GM12865 (cell line): ENCODE data around the gene GNRHR.

Experiments used
- DNase-seq: peaks from one replicate; pipeline ENCODE4 v3.0.0; 2010; ENCODE audit warnings: low read depth
- H3K4me3 ChIP-seq: 2 replicates; pipeline ENCODE4 v1.5.1; 2011; ENCODE audit warnings: mild to moderate bottlenecking, low read depth, low read length, control low read depth
- TF ChIP-seq, protein P1 (sequence below): IDR thresholded peaks from 2 replicates; pipeline ENCODE4 v1.5.1; 2011; ENCODE audit warnings: low read length, control low read depth, low read depth, inconsistent platforms; ENCODE audit not compliant: insufficient read depth; ENCODE audit errors: missing control alignments

Gene GNRHR, protein sequence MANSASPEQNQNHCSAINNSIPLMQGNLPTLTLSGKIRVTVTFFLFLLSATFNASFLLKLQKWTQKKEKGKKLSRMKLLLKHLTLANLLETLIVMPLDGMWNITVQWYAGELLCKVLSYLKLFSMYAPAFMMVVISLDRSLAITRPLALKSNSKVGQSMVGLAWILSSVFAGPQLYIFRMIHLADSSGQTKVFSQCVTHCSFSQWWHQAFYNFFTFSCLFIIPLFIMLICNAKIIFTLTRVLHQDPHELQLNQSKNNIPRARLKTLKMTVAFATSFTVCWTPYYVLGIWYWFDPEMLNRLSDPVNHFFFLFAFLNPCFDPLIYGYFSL

DNA sequence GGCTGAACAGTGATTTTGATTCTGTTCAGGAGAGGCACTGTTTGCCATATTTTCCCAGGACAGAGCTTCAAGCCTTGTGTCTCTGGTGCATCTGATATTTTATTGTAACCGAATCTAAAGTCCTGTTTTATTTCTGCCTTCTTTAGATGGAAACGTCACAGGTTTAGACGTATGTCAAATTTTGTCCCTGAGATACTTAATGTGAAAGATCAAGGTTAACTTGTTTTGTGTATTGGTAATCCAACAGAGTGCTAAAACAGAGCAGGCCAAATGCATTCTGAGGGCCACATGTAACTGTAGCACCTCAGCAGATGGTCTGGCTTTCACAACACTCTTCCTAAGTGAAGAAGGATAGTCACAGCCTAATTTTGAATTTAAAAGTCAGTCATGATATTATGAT is at the start of gene GNRHR:
GNRHR (minus strand) TSS at position 101 of the 400 bp plus-strand sequence; CDS start at position 48, 53 bp downstream.
- no peak within 1 kb of the TSS for H3K4me3 ChIP-seq
- TF ChIP-seq, protein P1, sequence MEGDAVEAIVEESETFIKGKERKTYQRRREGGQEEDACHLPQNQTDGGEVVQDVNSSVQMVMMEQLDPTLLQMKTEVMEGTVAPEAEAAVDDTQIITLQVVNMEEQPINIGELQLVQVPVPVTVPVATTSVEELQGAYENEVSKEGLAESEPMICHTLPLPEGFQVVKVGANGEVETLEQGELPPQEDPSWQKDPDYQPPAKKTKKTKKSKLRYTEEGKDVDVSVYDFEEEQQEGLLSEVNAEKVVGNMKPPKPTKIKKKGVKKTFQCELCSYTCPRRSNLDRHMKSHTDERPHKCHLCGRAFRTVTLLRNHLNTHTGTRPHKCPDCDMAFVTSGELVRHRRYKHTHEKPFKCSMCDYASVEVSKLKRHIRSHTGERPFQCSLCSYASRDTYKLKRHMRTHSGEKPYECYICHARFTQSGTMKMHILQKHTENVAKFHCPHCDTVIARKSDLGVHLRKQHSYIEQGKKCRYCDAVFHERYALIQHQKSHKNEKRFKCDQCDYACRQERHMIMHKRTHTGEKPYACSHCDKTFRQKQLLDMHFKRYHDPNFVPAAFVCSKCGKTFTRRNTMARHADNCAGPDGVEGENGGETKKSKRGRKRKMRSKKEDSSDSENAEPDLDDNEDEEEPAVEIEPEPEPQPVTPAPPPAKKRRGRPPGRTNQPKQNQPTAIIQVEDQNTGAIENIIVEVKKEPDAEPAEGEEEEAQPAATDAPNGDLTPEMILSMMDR = no peak
- no peak for DNase-seq

DNA sequence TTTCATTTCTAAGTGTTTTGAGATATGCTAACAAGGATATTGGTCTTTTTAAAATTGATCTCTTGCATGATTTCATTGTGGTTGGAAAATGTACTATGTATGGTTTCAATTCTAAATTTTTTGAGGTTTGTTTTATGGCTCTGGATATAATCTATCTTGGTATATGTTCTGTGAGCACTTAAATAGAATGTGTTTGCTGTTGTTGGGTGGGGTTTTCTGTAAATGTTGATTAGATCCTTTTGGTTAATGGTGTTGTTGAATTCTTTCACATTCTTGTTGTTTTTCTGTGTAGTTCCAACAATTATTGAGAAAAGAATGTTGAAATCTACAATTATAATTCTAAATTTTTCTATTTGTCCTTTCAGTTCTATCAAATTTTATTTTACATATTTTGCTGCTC is 42.6 kb upstream of the GNRHR start:
- DNase-seq = no peak
- no peak overlapping the region for H3K4me3 ChIP-seq
- TF ChIP-seq, protein P1 = no peak

DNA sequence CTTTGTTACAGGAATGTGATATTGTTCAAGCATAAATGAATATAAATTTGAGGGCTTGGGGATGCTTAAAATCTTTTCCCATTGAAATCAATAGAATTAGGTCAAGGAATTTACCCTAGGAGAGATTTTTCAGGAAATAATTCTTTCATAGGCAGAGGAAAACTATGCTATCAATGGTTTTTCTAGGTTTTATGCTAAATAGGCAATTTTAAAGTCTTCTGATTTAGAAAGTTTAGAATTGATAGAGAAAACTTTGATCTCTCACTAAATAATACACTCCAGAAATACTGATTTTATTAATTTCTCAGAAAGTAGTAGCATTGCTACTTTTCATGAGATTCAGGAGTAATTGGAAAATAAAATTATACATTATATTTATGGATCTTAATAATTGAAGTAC is 36.5 kb upstream of the GNRHR start:
- no peak overlapping the region for H3K4me3 ChIP-seq
- DNase-seq = no peak
- TF ChIP-seq, protein P1 = no peak

DNA sequence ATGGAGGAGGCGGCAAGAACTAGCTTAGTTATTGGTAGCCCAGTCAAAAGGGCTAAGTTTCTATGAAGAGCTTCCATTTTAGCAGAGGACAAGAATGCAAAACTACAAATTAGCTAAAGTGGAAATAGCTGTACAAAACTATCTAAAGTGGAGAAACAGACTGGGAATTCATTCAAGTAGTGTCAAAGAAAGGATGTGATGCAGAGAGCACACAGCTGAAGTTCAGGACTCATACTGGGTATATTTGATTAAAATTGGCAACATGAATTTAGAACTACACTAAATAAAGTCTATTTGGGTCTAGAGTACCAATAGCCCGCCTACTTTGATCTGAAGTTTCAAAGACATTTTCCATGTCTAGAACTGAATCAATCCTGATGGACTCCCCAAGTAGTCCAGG is 33.1 kb upstream of the GNRHR start:
- TF ChIP-seq, protein P1 = no peak
- H3K4me3 ChIP-seq = no peak overlapping the region
- DNase-seq = no peak

DNA sequence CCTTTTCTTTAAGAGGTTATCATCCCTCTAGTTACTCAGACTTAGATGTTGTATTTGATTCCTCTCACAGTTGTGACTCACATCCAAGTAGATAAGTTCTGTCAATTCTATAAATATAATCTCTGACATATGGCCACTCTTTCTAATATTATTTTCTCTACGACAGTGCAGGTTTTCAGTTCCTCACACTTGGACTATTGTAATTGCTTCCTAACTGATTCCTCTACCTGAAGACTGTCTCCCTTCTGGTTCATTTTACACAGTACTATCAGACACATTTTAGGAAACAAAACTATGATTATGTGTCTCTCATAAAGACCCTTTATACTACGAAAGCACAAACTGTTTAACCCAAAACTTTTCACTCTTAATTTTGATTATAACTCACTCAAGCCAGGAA is 31.3 kb upstream of the GNRHR start:
- DNase-seq = no peak
- TF ChIP-seq, protein P1 = no peak
- H3K4me3 ChIP-seq = no peak overlapping the region

DNA sequence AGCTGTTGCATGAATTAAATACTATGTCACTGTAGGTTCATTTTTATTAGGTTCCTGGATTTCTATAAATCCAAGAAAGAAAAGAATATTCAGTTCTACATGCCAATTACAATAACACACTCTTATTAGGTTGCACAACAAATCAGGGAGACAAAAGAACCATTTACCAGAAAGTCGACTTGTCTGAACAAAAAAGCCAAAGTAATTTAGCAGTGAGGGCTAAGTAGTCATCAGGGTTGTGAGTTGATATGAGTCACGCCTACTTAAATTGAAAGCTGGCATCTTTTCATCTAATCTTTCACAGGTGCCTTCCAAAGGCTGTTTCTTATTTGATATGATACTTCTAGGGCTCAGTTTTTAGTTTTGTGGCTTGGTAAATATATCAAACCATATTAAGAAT is 25.4 kb upstream of the GNRHR start:
- H3K4me3 ChIP-seq = no peak overlapping the region
- TF ChIP-seq, protein P1 = no peak
- DNase-seq = no peak

DNA sequence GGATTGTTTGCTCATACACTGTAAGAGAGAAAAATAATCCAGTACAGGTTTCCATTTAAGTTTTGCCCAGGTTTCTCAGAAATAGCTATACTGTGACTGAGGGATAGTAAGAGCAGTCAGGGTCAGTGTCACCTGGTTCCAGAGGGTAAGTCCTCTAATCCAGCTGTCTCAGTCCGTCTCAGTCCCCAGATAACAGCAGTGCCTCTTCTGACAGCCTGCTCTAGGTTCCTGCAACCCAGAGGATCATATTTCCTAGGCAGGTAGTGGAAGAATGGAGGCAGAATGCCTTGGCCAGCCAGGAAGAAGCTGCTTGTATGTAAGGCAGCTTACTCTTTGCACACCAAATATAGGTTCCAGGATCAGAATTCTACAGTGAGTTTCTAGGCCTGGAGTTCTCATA is 22.6 kb upstream of the GNRHR start:
- no peak for DNase-seq
- no peak overlapping the region for H3K4me3 ChIP-seq
- TF ChIP-seq, protein P1 = no peak
